K562 (cell line): ENCODE data around the gene G6PD. TPM values are rescaled to one million over a fixed set of nuclear protein-coding genes. Genes with fewer than 3 reads are reported as not detected.

Experiments
- ATAC-seq: fragments of 200-7000 bp; cut with Tn5 transposase; 3 replicates; pipeline ENCODE4 v1.9.1; 2020; ENCODE audit warnings: moderate library complexity
- BruUV-seq: library from RNA; stranded (reverse); fragments of 400-500 nt; replicated peaks from 2 replicates; lab custom pipeline; 2021; lab: Mats Ljungman, UMichigan
- CTCF ChIA-PET: fragments of 300-600 bp; formaldehyde crosslinking; extraction: SDS; loops from one replicate; lab custom pipeline; 2021; ENCODE audit warnings: low intra/inter-chr PET ratio; lab: Yijun Ruan, JAX
- POLR2A ChIA-PET: fragments of 300-600, 350-650 bp; sonication (Branson Sonifier 250); formaldehyde crosslinking; extraction: SDS; loops from one replicate; lab custom pipeline; 2021; ENCODE audit warnings: antibody characterized with exemption, inconsistent platforms; lab: Yijun Ruan, JAX
- DNase-seq, 4 experiments: peaks; one replicate each; pipeline versions ENCODE4 v3.0.0 to v3.0.0-alpha.2; 2011 to 2018; ENCODE audit warnings: low spot score in 3 of 4, mixed read lengths in 3 of 4; ENCODE audit errors: extremely low read depth in 1 of 4
- FAIRE-seq: peaks from 2 replicates; lab custom pipeline; 2011; peaks lifted over from hg19 to GRCh38; lab: Jason Lieb, UNC
- H2AFZ ChIP-seq: 2 replicates; pipeline ENCODE4 v1.6.0; 2011; ENCODE audit warnings: low read depth, low read length, control low read depth, inconsistent platforms
- H3K27ac ChIP-seq: fragments of 200-600 bp; 3 replicates; pipeline ENCODE4 v1.8.0; 2011; ENCODE audit warnings: low read depth, mild to moderate bottlenecking, control low read depth, inconsistent platforms, low read length, moderate library complexity, mixed read lengths; ENCODE audit errors: extremely low read depth
- H3K27me3 ChIP-seq, 2 experiments: fragments of 300-600 bp in 1 of 2; 2 replicates in 1 of 2; 3 replicates in 1 of 2; pipeline versions ENCODE4 v1.6.0 to v1.8.0; 2011; ENCODE audit warnings: inconsistent platforms in 2 of 2, low read length in 2 of 2, mild to moderate bottlenecking in 1 of 2, mixed read lengths in 1 of 2, moderate library complexity in 1 of 2; ENCODE audit not compliant: control insufficient read depth in 2 of 2, insufficient read depth in 2 of 2
- H3K36me3 ChIP-seq: fragments of 300-600 bp; 3 replicates; pipeline ENCODE4 v1.8.0; 2011; ENCODE audit warnings: mild to moderate bottlenecking, low read length, inconsistent platforms; ENCODE audit not compliant: control insufficient read depth, insufficient read depth
- H3K4me1 ChIP-seq, 2 experiments: fragments of 200-600 bp in 1 of 2; replicated peaks in 1 of 2; 2 replicates in 1 of 2; 3 replicates in 1 of 2; pipeline versions ENCODE4 v1.5.1 to v1.8.0; 2011; ENCODE audit warnings: inconsistent platforms in 2 of 2, low read length in 2 of 2, mild to moderate bottlenecking in 1 of 2, mixed read lengths in 1 of 2, moderate library complexity in 1 of 2; ENCODE audit not compliant: control insufficient read depth in 2 of 2, insufficient read depth in 2 of 2
- H3K4me2 ChIP-seq: 2 replicates; pipeline ENCODE4 v1.6.1; 2011; ENCODE audit warnings: low read length, control low read depth, inconsistent platforms, mixed read lengths; ENCODE audit not compliant: insufficient read depth
- H3K4me3 ChIP-seq: fragments of 200-600 bp; sonication (generic), shearing (Covaris generic); 2 replicates; pipeline ENCODE4 v1.5.1; 2016; ENCODE audit warnings: control low read depth, inconsistent platforms
- H3K79me2 ChIP-seq: fragments of 200-600 bp; 3 replicates; pipeline ENCODE4 v1.8.0; 2011; ENCODE audit warnings: low read length, inconsistent platforms; ENCODE audit not compliant: control insufficient read depth, insufficient read depth
- H3K9ac ChIP-seq, 2 experiments: 2 replicates each; pipeline versions ENCODE4 v1.6.0 to v1.6.1; 2011; ENCODE audit warnings: low read depth in 2 of 2, low read length in 2 of 2, control low read depth in 1 of 2, inconsistent platforms in 1 of 2, mild to moderate bottlenecking in 1 of 2, mixed read lengths in 1 of 2; ENCODE audit not compliant: insufficient read depth in 1 of 2
- H3K9me1 ChIP-seq: one replicate; pipeline ENCODE4 v1.6.0; 2011; ENCODE audit warnings: inconsistent platforms, mild to moderate bottlenecking, low read length, moderate library complexity; ENCODE audit not compliant: control insufficient read depth, insufficient read depth
- H3K9me3 ChIP-seq: replicated peaks from 2 replicates; pipeline ENCODE4 v1.5.1; 2011; ENCODE audit warnings: low read depth, low read length, inconsistent platforms; ENCODE audit not compliant: control insufficient read depth, insufficient read depth
- H4K20me1 ChIP-seq: replicated peaks from 2 replicates; pipeline ENCODE4 v1.6.1; 2011; ENCODE audit warnings: low read length, inconsistent platforms, mixed read lengths; ENCODE audit not compliant: control insufficient read depth, insufficient read depth
- ADNP ChIP-seq: fragments of 200-800 bp; sonication (Bioruptor generic); IDR thresholded peaks from 2 replicates; pipeline ENCODE4 v1.6.1; 2016; ENCODE audit warnings: missing genetic modification characterization, missing compliant biosample characterization
- EWSR1 ChIP-seq: fragments of 450-650 bp; IDR thresholded peaks from 2 replicates; pipeline ENCODE4 v1.6.1; 2018; ENCODE audit warnings: borderline replicate concordance, mild to moderate bottlenecking, low read depth, moderate library complexity; ENCODE audit not compliant: partially characterized antibody
- FUS ChIP-seq: fragments of 200-400 bp; formaldehyde crosslinking; optimal IDR thresholded peaks from 2 replicates; pipeline ENCODE3; 2017; ENCODE audit warnings: low read depth, low read length
- MYC ChIP-seq, 2 experiments: fragments of 250-450 bp in 1 of 2; sonication (Bioruptor Pico) in 1 of 2; IDR thresholded peaks; 2 replicates each; pipeline versions ENCODE4 v1.5.1 to v1.6.1; 2012 to 2021; ENCODE audit warnings: low read depth in 2 of 2, borderline replicate concordance in 1 of 2, improper control_type of control experiment in 1 of 2, low read length in 1 of 2, mild to moderate bottlenecking in 1 of 2, moderate library complexity in 1 of 2
- PTRF ChIP-seq: fragments of 450-650 bp; IDR thresholded peaks from 2 replicates; pipeline ENCODE4 v1.6.1; 2016; ENCODE audit warnings: mild to moderate bottlenecking, missing genetic modification characterization, missing compliant biosample characterization
- PTTG1 ChIP-seq: fragments of 450-650 bp; IDR thresholded peaks from 2 replicates; pipeline ENCODE4 v1.6.1; 2016; ENCODE audit warnings: low read depth, mild to moderate bottlenecking, missing genetic modification characterization, missing compliant biosample characterization
- SMAD4 ChIP-seq: fragments of 250-450 bp; sonication (Bioruptor Pico); conservative IDR thresholded peaks from 2 replicates; pipeline ENCODE4 v1.8.0; 2021; ENCODE audit warnings: inconsistent platforms, mild to moderate bottlenecking, moderate library complexity
- WGBS: fragments of 100-300 bp; shearing (Covaris generic); methylation state at CpG from one replicate; pipeline ENCODE4 v1.1.6; 2016; ENCODE audit warnings: low coverage, mixed read lengths; ENCODE audit not compliant: insufficient coverage; ENCODE audit errors: missing lambda C conversion rate; 5-methylcytosine and 5-hydroxymethylcytosine counted together
- in situ Hi-C: fragments of 300-500 bp; cut with MboI; formaldehyde crosslinking; loops from 4 replicates; pipeline ENCODE4 v1.15.0; 2018; ENCODE audit warnings: inconsistent platforms, mixed read lengths
- intact Hi-C: fragments of 100-400 bp; cut with micrococcal nuclease; formaldehyde crosslinking; loops from 2 replicates; pipeline ENCODE4 v1.14.2; 2022
- polyA plus RNA-seq, 8 experiments: library from polyadenylated mRNA; depleted of rRNA in 4 of 8; stranded (reverse) in 5 of 8; unstranded in 3 of 8; fragments of >200 nt; fragmentation: Nextera tagmentation in 2 of 8; fragmentation: Illumina TruSeq in 1 of 8; extraction: Ambion mirVana in 2 of 8; extraction: Trizol in 1 of 8; gene quantifications; 2 replicates each; pipeline versions ENCODE4 v1.2.1 to v1.2.3, GENCODE V29; 2011 to 2014; ENCODE audit warnings: inconsistent platforms in 1 of 8, missing spikeins in 1 of 8
- total RNA-seq, 7 experiments: library from RNA; depleted of rRNA in 6 of 7; stranded (reverse); fragments of >200 nt in 6 of 7; fragmentation: Illumina TruSeq in 2 of 7; extraction: Trizol in 2 of 7; gene quantifications; 2 replicates each; pipeline versions ENCODE4 v1.2.1 to v1.2.3, GENCODE V29; 2011 to 2021; ENCODE audit warnings: low replicate concordance in 1 of 7
- TF ChIP-seq, protein P1 (sequence below), 3 experiments: fragments of 200-800 bp in 1 of 3; sonication (Bioruptor generic) in 1 of 3; sonication (generic) in 1 of 3; formaldehyde crosslinking in 1 of 3; IDR thresholded peaks; 2 replicates each; pipeline versions ENCODE4 v1.6.1 to v1.8.0; 2016 to 2022; ENCODE audit warnings: mild to moderate bottlenecking in 2 of 3, missing compliant biosample characterization in 2 of 3, missing genetic modification characterization in 2 of 3, missing genetic modification reagents in 1 of 3
- TF ChIP-seq, protein P2 (sequence below): fragments of 450-650 bp; IDR thresholded peaks from 2 replicates; pipeline ENCODE4 v1.6.1; 2017; ENCODE audit warnings: antibody characterized with exemption, mild to moderate bottlenecking
- TF ChIP-seq, protein P3 (sequence below): fragments of 450-650 bp; conservative IDR thresholded peaks from 2 replicates; pipeline ENCODE4 v1.6.1; 2016; ENCODE audit warnings: missing genetic modification characterization, low read depth, mild to moderate bottlenecking, control low read depth, missing compliant biosample characterization
- TF ChIP-seq, protein P4 (sequence below): fragments of 250-450 bp; sonication (Bioruptor Pico); IDR thresholded peaks from 2 replicates; pipeline ENCODE4 v1.8.0; 2021; ENCODE audit warnings: moderate library complexity, mild to moderate bottlenecking, inconsistent platforms
- TF ChIP-seq, protein P5 (sequence below): fragments of 450-650 bp; conservative IDR thresholded peaks from 2 replicates; pipeline ENCODE4 v1.6.1; 2016; ENCODE audit warnings: missing genetic modification characterization, low read depth, mild to moderate bottlenecking, missing compliant biosample characterization, moderate library complexity

Gene G6PD
- total and polyA plus RNA-seq, 9 of the 15 experiments (the other 6 are each of a cell fraction or from before 2014, with no cell fraction given), result 2.9 to 222 (median 66.4) TPM

DNA sequence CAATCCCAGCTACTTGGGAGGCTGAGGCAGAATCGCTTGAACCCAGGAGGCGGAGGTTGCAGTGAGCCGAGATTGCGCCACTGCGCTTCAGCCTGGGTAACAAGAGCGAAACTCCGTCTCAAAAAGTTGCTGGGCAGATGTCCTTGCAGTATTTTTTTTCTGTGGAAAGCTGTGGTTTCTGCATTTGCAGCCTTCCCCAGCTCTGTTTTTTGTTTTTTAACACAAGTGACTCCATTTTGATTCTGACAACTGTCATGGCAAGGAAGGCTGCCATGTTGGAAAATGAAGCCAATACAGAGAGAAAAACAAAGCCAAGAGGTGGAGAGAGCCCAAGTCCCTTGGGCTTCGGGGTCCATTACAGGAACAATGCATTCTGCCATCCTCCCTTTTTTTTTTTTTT is 44.5 kb downstream of the G6PD start:
- H4K20me1 ChIP-seq, result no peaks in the 10 kb centered on the region
- H3K27me3 ChIP-seq, result no peaks in the 10 kb centered on the region
- in situ Hi-C loops (no loop called here), intact Hi-C loops (no loop called here)
- no peaks in the 10 kb centered on the region; the same call in 1 of the 2 replicates for H3K9me3 ChIP-seq
- FAIRE-seq, result no peak
- no peak overlapping the region for H3K4me2 ChIP-seq
- H3K36me3 ChIP-seq, result peaks cover 22% of the 10 kb centered on the region; the same call in 2 of the 3 replicates
- no peaks in the 10 kb centered on the region for H3K79me2 ChIP-seq
- no peak overlapping the region for H3K27ac ChIP-seq
- BruUV-seq, result no TSS peak
- no peak overlapping the region for H3K9ac ChIP-seq
- no peak for DNase-seq
- 96% methylated on average over 4 of the region's 8 CpGs for WGBS
- ChIA-PET CTCF (no interaction called here), POLR2A (interaction anchor here (1.2 to 1.8 kb wide), 3 partner anchors 9 to 14 kb away, joined by 3 to 8 read pairs (median 4); partner anchors contain the start of genes FAM3A and SLC10A3)
- no peak overlapping the region for H3K4me3 ChIP-seq
- no peaks in the 10 kb centered on the region for H3K9me1 ChIP-seq
- ATAC-seq, result no peak
- no peak overlapping the region for H2AFZ ChIP-seq
- H3K4me1 ChIP-seq, result peaks cover 8 to 11% of the 10 kb centered on the region in 2 experiments; a peak in 4 of 5 replicates
- TF ChIP-seq, protein P1, sequence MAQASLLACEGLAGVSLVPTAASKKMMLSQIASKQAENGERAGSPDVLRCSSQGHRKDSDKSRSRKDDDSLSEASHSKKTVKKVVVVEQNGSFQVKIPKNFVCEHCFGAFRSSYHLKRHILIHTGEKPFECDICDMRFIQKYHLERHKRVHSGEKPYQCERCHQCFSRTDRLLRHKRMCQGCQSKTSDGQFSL (CRISPR knock-in tag; IDR thresholded peaks at IDR 0.05), result no peak
- TF ChIP-seq, protein P1 (tag; IDR thresholded peaks at IDR 0.05), result 0 out of 4 replicates have a peak, but pooled peaks of 1 of the 2 experiments have one; percentile 34
- TF ChIP-seq PTTG1 (tag) (peak; percentile 62; the same call in 1 of the 2 replicates), SMAD4 (peak; percentile 56), PTRF (tag) (peak; percentile 84), FUS (no peak), MYC (IDR thresholded peaks at IDR 0.05; ENCODE audit: low read depth, low read length) (no peak), MYC (CRISPR knock-in tag; IDR thresholded peaks at IDR 0.05; ENCODE audit: borderline replicate concordance, low read depth) (no peak), EWSR1 (no peak), ADNP (tag) (0 out of 2 replicates have a peak, but pooled peaks have one; percentile 21)
- TF ChIP-seq, protein P2, sequence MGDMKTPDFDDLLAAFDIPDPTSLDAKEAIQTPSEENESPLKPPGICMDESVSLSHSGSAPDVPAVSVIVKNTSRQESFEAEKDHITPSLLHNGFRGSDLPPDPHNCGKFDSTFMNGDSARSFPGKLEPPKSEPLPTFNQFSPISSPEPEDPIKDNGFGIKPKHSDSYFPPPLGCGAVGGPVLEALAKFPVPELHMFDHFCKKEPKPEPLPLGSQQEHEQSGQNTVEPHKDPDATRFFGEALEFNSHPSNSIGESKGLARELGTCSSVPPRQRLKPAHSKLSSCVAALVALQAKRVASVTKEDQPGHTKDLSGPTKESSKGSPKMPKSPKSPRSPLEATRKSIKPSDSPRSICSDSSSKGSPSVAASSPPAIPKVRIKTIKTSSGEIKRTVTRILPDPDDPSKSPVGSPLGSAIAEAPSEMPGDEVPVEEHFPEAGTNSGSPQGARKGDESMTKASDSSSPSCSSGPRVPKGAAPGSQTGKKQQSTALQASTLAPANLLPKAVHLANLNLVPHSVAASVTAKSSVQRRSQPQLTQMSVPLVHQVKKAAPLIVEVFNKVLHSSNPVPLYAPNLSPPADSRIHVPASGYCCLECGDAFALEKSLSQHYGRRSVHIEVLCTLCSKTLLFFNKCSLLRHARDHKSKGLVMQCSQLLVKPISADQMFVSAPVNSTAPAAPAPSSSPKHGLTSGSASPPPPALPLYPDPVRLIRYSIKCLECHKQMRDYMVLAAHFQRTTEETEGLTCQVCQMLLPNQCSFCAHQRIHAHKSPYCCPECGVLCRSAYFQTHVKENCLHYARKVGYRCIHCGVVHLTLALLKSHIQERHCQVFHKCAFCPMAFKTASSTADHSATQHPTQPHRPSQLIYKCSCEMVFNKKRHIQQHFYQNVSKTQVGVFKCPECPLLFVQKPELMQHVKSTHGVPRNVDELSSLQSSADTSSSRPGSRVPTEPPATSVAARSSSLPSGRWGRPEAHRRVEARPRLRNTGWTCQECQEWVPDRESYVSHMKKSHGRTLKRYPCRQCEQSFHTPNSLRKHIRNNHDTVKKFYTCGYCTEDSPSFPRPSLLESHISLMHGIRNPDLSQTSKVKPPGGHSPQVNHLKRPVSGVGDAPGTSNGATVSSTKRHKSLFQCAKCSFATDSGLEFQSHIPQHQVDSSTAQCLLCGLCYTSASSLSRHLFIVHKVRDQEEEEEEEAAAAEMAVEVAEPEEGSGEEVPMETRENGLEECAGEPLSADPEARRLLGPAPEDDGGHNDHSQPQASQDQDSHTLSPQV, result peak; percentile 79
- TF ChIP-seq, protein P3, sequence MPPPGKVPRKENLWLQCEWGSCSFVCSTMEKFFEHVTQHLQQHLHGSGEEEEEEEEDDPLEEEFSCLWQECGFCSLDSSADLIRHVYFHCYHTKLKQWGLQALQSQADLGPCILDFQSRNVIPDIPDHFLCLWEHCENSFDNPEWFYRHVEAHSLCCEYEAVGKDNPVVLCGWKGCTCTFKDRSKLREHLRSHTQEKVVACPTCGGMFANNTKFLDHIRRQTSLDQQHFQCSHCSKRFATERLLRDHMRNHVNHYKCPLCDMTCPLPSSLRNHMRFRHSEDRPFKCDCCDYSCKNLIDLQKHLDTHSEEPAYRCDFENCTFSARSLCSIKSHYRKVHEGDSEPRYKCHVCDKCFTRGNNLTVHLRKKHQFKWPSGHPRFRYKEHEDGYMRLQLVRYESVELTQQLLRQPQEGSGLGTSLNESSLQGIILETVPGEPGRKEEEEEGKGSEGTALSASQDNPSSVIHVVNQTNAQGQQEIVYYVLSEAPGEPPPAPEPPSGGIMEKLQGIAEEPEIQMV (tag), result peak; percentile 40; the same call in 1 of the 2 replicates
- TF ChIP-seq, protein P4, sequence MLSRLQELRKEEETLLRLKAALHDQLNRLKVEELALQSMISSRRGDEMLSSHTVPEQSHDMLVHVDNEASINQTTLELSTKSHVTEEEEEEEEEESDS (CRISPR knock-in tag), result no peak
- TF ChIP-seq, protein P5, sequence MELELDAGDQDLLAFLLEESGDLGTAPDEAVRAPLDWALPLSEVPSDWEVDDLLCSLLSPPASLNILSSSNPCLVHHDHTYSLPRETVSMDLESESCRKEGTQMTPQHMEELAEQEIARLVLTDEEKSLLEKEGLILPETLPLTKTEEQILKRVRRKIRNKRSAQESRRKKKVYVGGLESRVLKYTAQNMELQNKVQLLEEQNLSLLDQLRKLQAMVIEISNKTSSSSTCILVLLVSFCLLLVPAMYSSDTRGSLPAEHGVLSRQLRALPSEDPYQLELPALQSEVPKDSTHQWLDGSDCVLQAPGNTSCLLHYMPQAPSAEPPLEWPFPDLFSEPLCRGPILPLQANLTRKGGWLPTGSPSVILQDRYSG (tag), result peak; percentile 79; the same call in 1 of the 2 replicates
